ENCODE data around the gene IGFBP7. TPM values are rescaled to one million over a fixed set of nuclear protein-coding genes. Genes with fewer than 3 reads are reported as not detected.

Gene IGFBP7
- total and polyA plus RNA-seq, 2 of the 8 experiments (the other 6 are each of a cell fraction or from before 2014, with no cell fraction given), result 0.17 to 0.48 TPM

DNA sequence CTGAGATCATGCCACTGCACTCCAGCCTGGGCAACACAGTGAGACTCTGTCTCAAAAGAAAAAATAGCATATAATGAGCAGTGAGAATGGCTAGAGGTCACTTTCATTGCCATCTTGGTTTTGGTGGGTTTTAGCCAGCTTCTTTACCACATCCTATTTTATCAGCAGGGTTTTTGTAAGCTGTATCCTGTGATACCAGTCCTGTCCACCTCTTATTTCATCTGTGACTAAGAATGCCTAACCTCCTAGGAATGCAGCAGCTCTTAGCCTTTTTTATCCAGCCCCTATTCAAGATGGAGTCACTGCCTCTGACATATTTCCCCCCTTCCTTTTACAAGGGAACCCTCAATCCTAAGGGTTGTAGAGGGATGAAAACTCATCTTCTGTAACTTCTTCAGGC is 26.1 kb upstream of the IGFBP7 start:
- ChIA-PET CTCF (ENCODE audit: partially characterized antibody) (interaction anchor here (1.3 to 1.6 kb wide), 2 partner anchors 13 to 26 kb away, joined by 3 to 6 read pairs; no protein-coding TSS in a partner anchor), POLR2A (ENCODE audit: partially characterized antibody) (no interaction called here)
- H4K20me1 ChIP-seq (replicated peaks in 1 of 2; ENCODE audit: control insufficient read depth in 1 of 2, insufficient read depth in 2 of 2, low read length in 2 of 2), result no peaks in the 10 kb centered on the region
- no peak overlapping the region for H3K4me2 ChIP-seq (ENCODE audit: insufficient read depth in 1 of 2, low read depth in 2 of 2, low read length in 2 of 2)
- H2BK120ac ChIP-seq (replicated peaks; ENCODE audit: low read depth, low read length), result no peak overlapping the region
- no peaks in the 10 kb centered on the region for H3K4me1 ChIP-seq (replicated peaks in 1 of 4; ENCODE audit: control insufficient read depth in 3 of 4, insufficient read depth in 4 of 4, low read length in 3 of 4)
- H2BK15ac ChIP-seq (ENCODE audit: low read length), result no peak overlapping the region
- H4K8ac ChIP-seq (ENCODE audit: extremely low read depth, insufficient read depth, low read length), result no peak overlapping the region
- H3K9ac ChIP-seq (replicated peaks in 1 of 4; ENCODE audit: extremely low read depth in 1 of 4, low read depth in 3 of 4, low read length in 3 of 4), result no peak overlapping the region
- H3K27me3 ChIP-seq (replicated peaks in 1 of 4; ENCODE audit: control insufficient read depth in 3 of 4, extremely low read depth in 1 of 4, insufficient read depth in 3 of 4, low read length in 3 of 4), result no peaks in the 10 kb centered on the region
- H2AFZ ChIP-seq (ENCODE audit: low read length), result no peak overlapping the region
- no peak overlapping the region for H3K18ac ChIP-seq (ENCODE audit: extremely low read depth, low read length)
- no peak overlapping the region for H3K23ac ChIP-seq (ENCODE audit: insufficient read length)
- H2BK20ac ChIP-seq (ENCODE audit: low read length), result no peak overlapping the region
- no peak overlapping the region for H4K5ac ChIP-seq (ENCODE audit: insufficient read length, low read depth, low read length)
- H2BK12ac ChIP-seq (ENCODE audit: low read depth, low read length), result no peak overlapping the region
- H3K79me2 ChIP-seq (ENCODE audit: control insufficient read depth in 1 of 2, insufficient read depth in 2 of 2, low read length in 2 of 2), result no peaks in the 10 kb centered on the region
- no peak overlapping the region for H2AK5ac ChIP-seq (ENCODE audit: low read depth, low read length)
- H3K4ac ChIP-seq (replicated peaks; ENCODE audit: insufficient read length, low read depth, low read length), result no peak overlapping the region
- H3K14ac ChIP-seq (ENCODE audit: insufficient read length), result no peak overlapping the region
- no peaks in the 10 kb centered on the region for H3K36me3 ChIP-seq (ENCODE audit: control insufficient read depth in 2 of 4, insufficient read depth in 4 of 4, low read length in 3 of 4)
- no peak overlapping the region for H3K56ac ChIP-seq (replicated peaks; ENCODE audit: insufficient read length, low read depth, low read length)
- no peak overlapping the region for H4K91ac ChIP-seq (replicated peaks; ENCODE audit: insufficient read length, low read length)
- no peaks in the 10 kb centered on the region; the same call in 1 of the 2 replicates for H3K23me2 ChIP-seq (ENCODE audit: low read depth, low read length)
- H3K9me3 ChIP-seq (ENCODE audit: insufficient read depth in 2 of 2, low read depth in 1 of 2, low read length in 1 of 2), result peaks cover 5 to 13% of the 10 kb centered on the region in 2 experiments; a peak in 1 of 4 replicates
- FAIRE-seq, result no peak
- no peak for DNase-seq (ENCODE audit: low read depth in 1 of 2, low spot score in 2 of 2)
- no peak overlapping the region for H3K4me3 ChIP-seq (ENCODE audit: extremely low read depth in 1 of 4, insufficient read depth in 2 of 4, low read depth in 3 of 4, low read length in 4 of 4)
- no peak overlapping the region for H3K27ac ChIP-seq (ENCODE audit: low read depth, low read length)
- no peak overlapping the region for H2BK5ac ChIP-seq (ENCODE audit: low read depth, low read length)
- H3K79me1 ChIP-seq (ENCODE audit: low read depth, low read length), result no peaks in the 10 kb centered on the region
- no peak for TF ChIP-seq SIX5 (IDR thresholded peaks at IDR 0.05; ENCODE audit: low read depth, low read length)
- TF ChIP-seq BCL11A (IDR thresholded peaks at IDR 0.05; ENCODE audit: low read depth in 2 of 2, low read length in 2 of 2), result no peak
- no peak for TF ChIP-seq RBBP5 (IDR thresholded peaks at IDR 0.05; ENCODE audit: borderline replicate concordance, low read depth, low read length)
- TF ChIP-seq TBP (IDR thresholded peaks at IDR 0.05; ENCODE audit: low read depth, low read length), result no peak
- TF ChIP-seq KDM5A (IDR thresholded peaks at IDR 0.05; ENCODE audit: low read length), result no peak
- no peak for TF ChIP-seq SIRT6 (IDR thresholded peaks at IDR 0.05; ENCODE audit: low read length)
- TF ChIP-seq TAF7 (optimal IDR thresholded peaks at IDR 0.05; ENCODE audit: borderline replicate concordance, low read depth, low read length), result no peak
- TF ChIP-seq PHF8 (conservative IDR thresholded peaks at IDR 0.05; ENCODE audit: low read depth, low read length), result no peak
- TF ChIP-seq KDM1A (IDR thresholded peaks at IDR 0.05; ENCODE audit: borderline replicate concordance, low read length), result no peak
- no peak for TF ChIP-seq RNF2 (IDR thresholded peaks at IDR 0.05; ENCODE audit: borderline replicate concordance, low read depth, low read length, missing control alignments, poor library complexity, severe bottlenecking)
- TF ChIP-seq, protein P1, sequence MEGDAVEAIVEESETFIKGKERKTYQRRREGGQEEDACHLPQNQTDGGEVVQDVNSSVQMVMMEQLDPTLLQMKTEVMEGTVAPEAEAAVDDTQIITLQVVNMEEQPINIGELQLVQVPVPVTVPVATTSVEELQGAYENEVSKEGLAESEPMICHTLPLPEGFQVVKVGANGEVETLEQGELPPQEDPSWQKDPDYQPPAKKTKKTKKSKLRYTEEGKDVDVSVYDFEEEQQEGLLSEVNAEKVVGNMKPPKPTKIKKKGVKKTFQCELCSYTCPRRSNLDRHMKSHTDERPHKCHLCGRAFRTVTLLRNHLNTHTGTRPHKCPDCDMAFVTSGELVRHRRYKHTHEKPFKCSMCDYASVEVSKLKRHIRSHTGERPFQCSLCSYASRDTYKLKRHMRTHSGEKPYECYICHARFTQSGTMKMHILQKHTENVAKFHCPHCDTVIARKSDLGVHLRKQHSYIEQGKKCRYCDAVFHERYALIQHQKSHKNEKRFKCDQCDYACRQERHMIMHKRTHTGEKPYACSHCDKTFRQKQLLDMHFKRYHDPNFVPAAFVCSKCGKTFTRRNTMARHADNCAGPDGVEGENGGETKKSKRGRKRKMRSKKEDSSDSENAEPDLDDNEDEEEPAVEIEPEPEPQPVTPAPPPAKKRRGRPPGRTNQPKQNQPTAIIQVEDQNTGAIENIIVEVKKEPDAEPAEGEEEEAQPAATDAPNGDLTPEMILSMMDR (IDR thresholded peaks at IDR 0.05; ENCODE audit: control extremely low read depth in 1 of 3, insufficient read depth in 1 of 3, low read depth in 1 of 3, low read length in 3 of 3), result no peak
- TF ChIP-seq JUN (IDR thresholded peaks at IDR 0.05; ENCODE audit: low read depth, low read length), result no peak
- no peak for TF ChIP-seq GTF2F1 (IDR thresholded peaks at IDR 0.05; ENCODE audit: borderline replicate concordance, low read depth, low read length)
